ENCODE measurements around the gene C2CD4D. TPM values are rescaled to one million over a fixed set of nuclear protein-coding genes. Genes with fewer than 3 reads are reported as not detected.
A peak's percentile ranks its signal among the peaks of the same experiment; 100 is the strongest.

The C2CD4D gene
- total RNA-seq, 2 donors from 2014 or later = not detected

DNA sequence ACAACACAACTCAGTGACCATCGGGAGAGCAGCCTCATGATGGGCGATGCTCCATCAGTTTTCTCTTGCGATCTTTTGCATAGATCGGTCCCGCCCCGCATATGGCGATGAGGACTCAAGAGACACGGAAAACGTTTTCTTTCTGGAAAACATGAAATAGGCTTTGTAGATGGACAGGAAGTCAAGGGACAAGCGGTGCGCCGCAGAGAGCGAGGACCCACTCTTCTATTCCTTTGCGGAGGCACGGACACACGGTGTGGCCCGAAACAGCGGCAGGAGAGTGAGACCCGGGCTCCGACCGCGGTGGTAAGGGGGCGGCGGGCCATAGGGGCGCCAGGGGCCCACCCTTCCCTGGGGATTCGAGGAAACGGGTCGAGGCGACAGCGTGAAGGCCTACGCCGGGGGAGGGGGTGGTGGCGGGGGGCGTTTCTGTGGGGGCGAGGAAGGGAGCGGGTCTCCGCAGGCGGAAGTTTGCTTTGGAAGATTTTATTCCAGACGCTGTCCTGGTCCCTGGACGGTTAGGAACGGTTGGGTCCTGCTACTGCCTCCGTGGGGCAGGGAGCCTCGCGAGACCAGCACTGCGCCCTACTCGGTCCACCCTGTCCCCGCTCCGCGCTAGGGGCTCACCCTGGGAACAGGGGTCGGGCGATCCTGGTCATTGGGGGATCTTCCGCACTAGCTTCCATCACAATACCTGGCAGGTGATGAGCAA lies 48.5 kb downstream of the C2CD4D start:
- no peak for DNase-seq (ENCODE audit: low spot score)
- TF ChIP-seq, protein P1, sequence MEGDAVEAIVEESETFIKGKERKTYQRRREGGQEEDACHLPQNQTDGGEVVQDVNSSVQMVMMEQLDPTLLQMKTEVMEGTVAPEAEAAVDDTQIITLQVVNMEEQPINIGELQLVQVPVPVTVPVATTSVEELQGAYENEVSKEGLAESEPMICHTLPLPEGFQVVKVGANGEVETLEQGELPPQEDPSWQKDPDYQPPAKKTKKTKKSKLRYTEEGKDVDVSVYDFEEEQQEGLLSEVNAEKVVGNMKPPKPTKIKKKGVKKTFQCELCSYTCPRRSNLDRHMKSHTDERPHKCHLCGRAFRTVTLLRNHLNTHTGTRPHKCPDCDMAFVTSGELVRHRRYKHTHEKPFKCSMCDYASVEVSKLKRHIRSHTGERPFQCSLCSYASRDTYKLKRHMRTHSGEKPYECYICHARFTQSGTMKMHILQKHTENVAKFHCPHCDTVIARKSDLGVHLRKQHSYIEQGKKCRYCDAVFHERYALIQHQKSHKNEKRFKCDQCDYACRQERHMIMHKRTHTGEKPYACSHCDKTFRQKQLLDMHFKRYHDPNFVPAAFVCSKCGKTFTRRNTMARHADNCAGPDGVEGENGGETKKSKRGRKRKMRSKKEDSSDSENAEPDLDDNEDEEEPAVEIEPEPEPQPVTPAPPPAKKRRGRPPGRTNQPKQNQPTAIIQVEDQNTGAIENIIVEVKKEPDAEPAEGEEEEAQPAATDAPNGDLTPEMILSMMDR (IDR thresholded peaks at IDR 0.05) = no peak
- Histone ChIP-seq H3K9me3 (no peaks in the 10 kb centered on the region), H3K4me1 (ENCODE audit: control insufficient read depth in 1 of 2, low read depth in 2 of 2) (peaks cover 3 to 18% of the 10 kb centered on the region in 2 donors), H3K27ac (peak overlapping the region; percentile 46 to 49), H3K4me3 (peak overlapping the region; percentile 85), H3K36me3 (no peaks in the 10 kb centered on the region), H3K27me3 (replicated peaks; ENCODE audit: insufficient read depth) (no peaks in the 10 kb centered on the region)
- ATAC-seq (ENCODE audit: insufficient number of reproducible peaks, low FRiP score, low read depth) = no peak

GRCh38 chr1:151790071-151790939 lies 49.3 kb downstream of the C2CD4D start, which contains the start of gene TDRKH:
TDRKH (minus strand) TSS chr1:151790500; CDS start chr1:151783022, 7,478 bp downstream.
- Histone ChIP-seq H3K27ac (peak within 1 kb of the TSS; percentile 46 to 49), H3K36me3 (no peaks in the 10 kb centered on the region), H3K9me3 (no peaks in the 10 kb centered on the region), H3K4me1 (ENCODE audit: control insufficient read depth in 1 of 2, low read depth in 2 of 2) (peaks cover 3 to 18% of the 10 kb centered on the region in 2 donors), H3K27me3 (replicated peaks; ENCODE audit: insufficient read depth) (no peaks in the 10 kb centered on the region), H3K4me3 (peak within 1 kb of the TSS; percentile 85)
- ATAC-seq (ENCODE audit: insufficient number of reproducible peaks, low FRiP score, low read depth) = peak; percentile 99
- TF ChIP-seq, protein P1 (IDR thresholded peaks at IDR 0.05) = no peak
- peak; percentile 99 for DNase-seq (ENCODE audit: low spot score)

Other genes starting within 250 kb of the C2CD4D start
- 10 to 100 TPM; 25.6 to 46.7 TPM for gene SNX27, start 227.8 kb downstream of the C2CD4D start, total RNA-seq
- not detected for gene CELF3, start 123.0 kb downstream of the C2CD4D start, total RNA-seq
- gene RIIAD1, start 118.3 kb downstream of the C2CD4D start, total RNA-seq = not detected
- gene MRPL9, start 76.3 kb downstream of the C2CD4D start, total RNA-seq = 10 to 100 TPM; 47.9 to 65.7 TPM
- 1 to 10 TPM; 3.1 to 3.2 TPM for gene TDRKH, start 49.3 kb downstream of the C2CD4D start, total RNA-seq
- not detected for gene LINGO4, start 34.4 kb downstream of the C2CD4D start, total RNA-seq
- not detected for gene RORC, start 8.0 kb downstream of the C2CD4D start, total RNA-seq
- gene THEM5, start 13.9 kb upstream of the C2CD4D start, total RNA-seq = not detected
- gene THEM4, start 69.7 kb upstream of the C2CD4D start, total RNA-seq = 10 to 100 TPM in 1 of 2 donors, 1 to 10 TPM in 1; 7.7 to 23.3 TPM
- 100 to 1,000 TPM in 1 of 2 donors, 10 to 100 TPM in 1; 47.0 to 107 TPM for gene S100A10, start 154.0 kb upstream of the C2CD4D start, total RNA-seq
- 100 to 1,000 TPM; 196 to 210 TPM for gene S100A11, start 197.2 kb upstream of the C2CD4D start, total RNA-seq
- not detected for gene TCHHL1, start 249.2 kb upstream of the C2CD4D start, total RNA-seq